GM19467 (cell line): ENCODE measurements around the gene TACR3.
"Not testable (repeated sequence)": the region's sequence is repeated elsewhere in the genome, so short reads cannot be mapped to it uniquely, and the experiment has no call there.

Experiments
- ATAC-seq: cut with Tn5 transposase; IDR thresholded peaks from one replicate; pipeline ENCODE4 v1.9.1; 2021; ENCODE audit warnings: mild to moderate bottlenecking, moderate library complexity; ENCODE audit not compliant: unreplicated experiment

Gene TACR3

GRCh38 chr4:103719830-103720207 lies at the start of gene TACR3:
Gene TACR3, minus strand, starts transcription at chr4:103719985. Its CDS starts 310 bp downstream, at chr4:103719675.
- ATAC-seq, result no peak

- no peak for ATAC-seq
Observed at GRCh38 chr4:103757631-103758030, 37.8 kb upstream of the TACR3 start.

GRCh38 chr4:103756741-103757140 lies 37.0 kb upstream of the TACR3 start:
- no peak for ATAC-seq

GRCh38 chr4:103754844-103755243 lies 35.1 kb upstream of the TACR3 start:
- no peak for ATAC-seq

- no peak for ATAC-seq
Observed at GRCh38 chr4:103753868-103754653, 34.3 kb upstream of the TACR3 start.

- ATAC-seq, result not testable (repeated sequence)
Observed at GRCh38 chr4:103723150-103723549, 3.4 kb upstream of the TACR3 start.

- no peak for ATAC-seq
Observed at GRCh38 chr4:103721251-103721650, 1.5 kb upstream of the TACR3 start.

GRCh38 chr4:103720661-103721060 lies 876 bp upstream of the TACR3 start:
- ATAC-seq, result no peak

GRCh38 chr4:103719105-103719829 lies 518 bp downstream of the TACR3 start:
- ATAC-seq, result no peak

- no peak for ATAC-seq
Observed at GRCh38 chr4:103692615-103693014, 27.2 kb downstream of the TACR3 start.

GRCh38 chr4:103673983-103674382 lies 45.8 kb downstream of the TACR3 start:
- ATAC-seq, result no peak

- not testable (repeated sequence) for ATAC-seq
Observed at GRCh38 chr4:103666764-103667163, 53.0 kb downstream of the TACR3 start.

- ATAC-seq, result no peak
Observed at GRCh38 chr4:103664436-103665075, 55.2 kb downstream of the TACR3 start.

- ATAC-seq, result no peak
Observed at GRCh38 chr4:103648541-103648940, 71.2 kb downstream of the TACR3 start.

- no peak for ATAC-seq
Observed at GRCh38 chr4:103645991-103646390, 73.8 kb downstream of the TACR3 start.

- no peak for ATAC-seq
Observed at GRCh38 chr4:103634236-103634635, 85.5 kb downstream of the TACR3 start.

- no peak for ATAC-seq
Observed at GRCh38 chr4:103626296-103626695, 93.5 kb downstream of the TACR3 start.

GRCh38 chr4:103591841-103592240 lies 127.9 kb downstream of the TACR3 start:
- no peak for ATAC-seq

GRCh38 chr4:103567591-103567990 lies 152.2 kb downstream of the TACR3 start:
- ATAC-seq, result no peak

GRCh38 chr4:103559178-103559577 lies 160.6 kb downstream of the TACR3 start:
- ATAC-seq, result not testable (repeated sequence)
